ENCODE results near the gene SIL1.
A peak's percentile ranks its signal among the peaks of the same experiment; 100 is the strongest.
"Not testable (repeated sequence)": the region's sequence is repeated elsewhere in the genome, so short reads cannot be mapped to it uniquely, and the experiment has no call there.

Gene SIL1

DNA sequence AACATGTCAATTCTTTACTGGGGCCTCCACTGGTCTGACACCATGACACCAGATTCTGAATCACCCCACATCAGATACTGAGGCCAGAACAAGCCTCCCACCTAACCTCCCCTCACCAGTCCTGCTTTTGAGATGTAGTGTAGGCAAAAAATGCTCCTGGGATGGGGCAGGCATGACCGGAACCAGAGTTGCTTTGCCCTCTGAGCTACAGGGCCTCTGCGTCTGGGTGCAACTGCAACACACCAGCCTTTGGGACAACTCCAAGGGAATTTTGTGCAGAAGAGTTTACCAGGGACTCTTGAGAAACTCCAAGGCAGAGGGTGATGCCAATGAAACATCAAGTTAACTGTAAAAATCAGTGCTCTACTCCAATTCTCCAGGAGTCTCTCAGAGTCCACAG lies 79.4 kb downstream of the SIL1 start:
- DNase-seq: no peak
- Histone ChIP-seq H3K27me3 (ENCODE audit: insufficient read depth, low read depth, severe bottlenecking) (no peaks in the 10 kb centered on the region), H3K9me3 (ENCODE audit: severe bottlenecking) (no peaks in the 10 kb centered on the region), H3K36me3 (peaks cover 43% of the 10 kb centered on the region), H3K4me3 (ENCODE audit: low read depth, low read length) (no peak overlapping the region), H3K27ac (no peak overlapping the region)
- TF ChIP-seq, protein P1, sequence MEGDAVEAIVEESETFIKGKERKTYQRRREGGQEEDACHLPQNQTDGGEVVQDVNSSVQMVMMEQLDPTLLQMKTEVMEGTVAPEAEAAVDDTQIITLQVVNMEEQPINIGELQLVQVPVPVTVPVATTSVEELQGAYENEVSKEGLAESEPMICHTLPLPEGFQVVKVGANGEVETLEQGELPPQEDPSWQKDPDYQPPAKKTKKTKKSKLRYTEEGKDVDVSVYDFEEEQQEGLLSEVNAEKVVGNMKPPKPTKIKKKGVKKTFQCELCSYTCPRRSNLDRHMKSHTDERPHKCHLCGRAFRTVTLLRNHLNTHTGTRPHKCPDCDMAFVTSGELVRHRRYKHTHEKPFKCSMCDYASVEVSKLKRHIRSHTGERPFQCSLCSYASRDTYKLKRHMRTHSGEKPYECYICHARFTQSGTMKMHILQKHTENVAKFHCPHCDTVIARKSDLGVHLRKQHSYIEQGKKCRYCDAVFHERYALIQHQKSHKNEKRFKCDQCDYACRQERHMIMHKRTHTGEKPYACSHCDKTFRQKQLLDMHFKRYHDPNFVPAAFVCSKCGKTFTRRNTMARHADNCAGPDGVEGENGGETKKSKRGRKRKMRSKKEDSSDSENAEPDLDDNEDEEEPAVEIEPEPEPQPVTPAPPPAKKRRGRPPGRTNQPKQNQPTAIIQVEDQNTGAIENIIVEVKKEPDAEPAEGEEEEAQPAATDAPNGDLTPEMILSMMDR (IDR thresholded peaks at IDR 0.05; ENCODE audit: low read depth, low read length): no peak

DNA sequence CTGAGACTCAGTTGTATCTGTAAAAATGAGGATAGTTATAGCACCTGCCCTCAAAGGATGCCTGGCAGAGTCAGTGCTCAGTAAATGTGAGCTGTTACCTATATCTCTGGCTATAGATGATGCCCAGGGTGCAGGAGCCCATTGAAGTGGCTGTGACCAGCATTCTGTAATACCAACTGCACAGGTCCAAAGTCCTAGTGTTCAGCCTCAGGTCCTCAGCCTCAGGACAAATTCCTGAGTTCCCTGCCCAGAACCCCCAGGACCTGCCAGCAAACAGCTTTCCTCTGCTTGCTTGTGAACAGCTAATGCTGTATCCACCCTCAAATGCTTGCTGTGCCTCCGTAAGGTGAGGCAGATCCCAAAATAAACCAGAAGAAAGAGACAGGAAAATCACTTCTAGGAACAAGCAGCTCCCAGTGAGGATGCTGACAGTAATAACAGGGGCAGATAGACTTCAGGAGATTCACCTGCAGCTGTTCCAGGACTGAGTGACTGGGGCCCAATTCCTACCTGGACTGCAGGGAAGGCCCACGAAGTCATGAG lies 80.8 kb downstream of the SIL1 start:
- Histone ChIP-seq H3K9me3 (ENCODE audit: severe bottlenecking) (no peaks in the 10 kb centered on the region), H3K27me3 (ENCODE audit: insufficient read depth, low read depth, severe bottlenecking) (no peaks in the 10 kb centered on the region), H3K36me3 (peaks cover 42% of the 10 kb centered on the region), H3K4me3 (ENCODE audit: low read depth, low read length) (no peak overlapping the region), H3K27ac (no peak overlapping the region)
- TF ChIP-seq, protein P1 (IDR thresholded peaks at IDR 0.05; ENCODE audit: low read depth, low read length): no peak
- no peak for DNase-seq

DNA sequence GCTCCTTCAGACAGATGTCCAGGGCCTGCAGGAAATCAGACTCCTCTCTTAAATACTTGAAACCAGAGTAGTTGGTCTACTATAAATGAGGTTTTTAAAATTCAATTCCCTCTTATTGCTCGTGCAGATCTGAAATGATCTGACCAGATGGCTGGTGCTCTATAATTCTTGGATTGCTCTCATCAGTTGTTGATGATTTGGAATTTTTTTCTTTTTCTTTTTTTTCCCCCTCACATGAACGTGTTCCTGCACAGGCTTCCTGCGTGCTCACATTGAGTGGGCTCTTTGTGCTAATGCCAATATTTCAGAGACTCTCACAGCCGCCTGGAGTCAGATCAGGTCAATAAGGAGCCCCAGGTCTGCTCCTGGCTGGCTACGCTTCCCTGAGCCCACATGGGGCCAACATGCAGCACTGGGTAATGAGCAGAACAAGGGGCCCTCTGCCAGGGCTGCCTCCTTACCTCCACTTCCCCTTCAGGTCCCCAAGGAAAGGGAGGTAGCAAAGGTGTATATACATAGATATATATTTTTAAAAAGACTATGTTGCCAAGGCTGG lies 82.0 kb downstream of the SIL1 start:
- TF ChIP-seq, protein P1 (IDR thresholded peaks at IDR 0.05; ENCODE audit: low read depth, low read length): no peak
- H3K9me3 ChIP-seq (ENCODE audit: severe bottlenecking): no peaks in the 10 kb centered on the region
- DNase-seq: peak; percentile 37
- no peak overlapping the region for H3K4me3 ChIP-seq (ENCODE audit: low read depth, low read length)
- H3K27me3 ChIP-seq (ENCODE audit: insufficient read depth, low read depth, severe bottlenecking): no peaks in the 10 kb centered on the region
- peak overlapping the region; percentile 29 for H3K27ac ChIP-seq
- H3K36me3 ChIP-seq: peaks cover 38% of the 10 kb centered on the region

DNA sequence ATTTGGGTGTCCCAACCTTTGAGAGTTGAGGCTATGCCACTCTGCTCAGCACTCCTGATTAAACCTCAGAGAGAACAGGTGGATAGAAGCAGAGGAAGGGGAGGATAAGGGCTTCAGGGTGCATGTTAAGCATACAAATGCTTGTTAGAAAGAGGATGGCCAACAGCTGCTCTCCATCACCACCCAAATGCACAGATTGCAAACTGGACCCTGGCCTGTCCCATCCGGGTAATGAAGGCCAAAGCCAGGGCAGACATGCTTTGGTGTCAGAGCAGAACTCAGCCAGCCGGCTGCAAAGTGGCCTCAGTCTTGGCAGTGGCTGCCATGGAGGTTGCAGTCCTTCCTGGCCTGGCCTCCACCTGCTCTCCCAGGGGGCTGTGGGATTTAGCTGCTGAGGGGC lies 84.3 kb downstream of the SIL1 start:
- Histone ChIP-seq H3K27ac (no peak overlapping the region), H3K9me3 (ENCODE audit: severe bottlenecking) (no peaks in the 10 kb centered on the region), H3K36me3 (peaks cover 15% of the 10 kb centered on the region), H3K4me3 (ENCODE audit: low read depth, low read length) (no peak overlapping the region), H3K27me3 (ENCODE audit: insufficient read depth, low read depth, severe bottlenecking) (no peaks in the 10 kb centered on the region)
- TF ChIP-seq, protein P1 (IDR thresholded peaks at IDR 0.05; ENCODE audit: low read depth, low read length): no peak
- DNase-seq: no peak

DNA sequence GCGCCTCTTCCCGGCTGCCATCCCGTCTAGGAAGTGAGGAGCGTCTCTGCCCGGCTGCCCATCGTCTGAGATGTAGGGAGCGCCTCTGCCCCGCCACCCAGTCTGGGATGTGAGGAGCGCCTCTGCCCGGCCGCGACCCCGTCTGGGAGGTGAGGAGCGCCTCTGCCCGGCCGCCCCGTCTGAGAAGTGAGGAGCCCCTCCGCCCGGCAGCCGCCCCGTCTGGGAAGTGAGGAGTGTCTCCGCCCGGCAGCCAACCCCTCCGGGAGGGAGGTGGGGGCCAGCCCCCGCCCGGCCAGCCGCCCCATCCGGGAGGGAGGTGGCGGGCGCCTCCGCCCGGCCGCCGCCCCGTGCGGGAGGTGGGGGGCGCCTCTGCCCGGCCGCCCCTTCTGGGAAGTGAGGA lies 85.8 kb downstream of the SIL1 start:
- not testable (repeated sequence) for H3K9me3 ChIP-seq (ENCODE audit: severe bottlenecking); DNase-seq; H3K36me3 ChIP-seq; H3K4me3 ChIP-seq (ENCODE audit: low read depth, low read length); H3K27me3 ChIP-seq (ENCODE audit: insufficient read depth, low read depth, severe bottlenecking); H3K27ac ChIP-seq

DNA sequence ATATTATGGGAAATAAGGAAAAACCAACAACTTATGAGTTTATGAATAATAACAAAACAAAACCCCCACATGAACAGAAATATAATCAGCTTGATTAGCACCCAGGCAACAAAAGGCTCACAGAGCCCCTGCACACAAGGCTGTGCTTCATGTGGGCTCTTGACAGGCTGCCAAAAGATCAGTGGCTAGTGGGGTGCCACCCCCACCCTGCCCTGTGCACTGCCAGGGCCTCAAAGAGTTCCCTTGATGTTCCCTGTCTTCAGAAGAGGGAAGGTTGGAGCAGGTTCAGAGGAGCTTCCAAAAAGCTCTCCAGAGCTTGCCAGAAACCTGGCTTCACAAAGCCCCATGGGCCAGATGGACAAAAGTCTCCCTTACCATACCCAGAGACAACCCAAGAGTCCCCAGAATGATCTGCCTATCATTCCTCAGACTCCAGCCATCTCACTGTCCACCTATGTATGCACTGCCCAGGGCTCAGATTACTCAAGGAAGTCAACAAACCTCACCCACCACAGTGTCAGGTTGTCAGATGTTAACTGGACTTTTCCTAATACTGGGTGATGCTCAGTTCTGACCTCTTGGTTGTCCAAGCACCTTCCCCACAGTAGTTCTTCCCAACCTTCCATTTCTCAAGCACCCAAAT lies 87.5 kb downstream of the SIL1 start:
- Histone ChIP-seq H3K27ac (peak overlapping the region; percentile 2), H3K27me3 (ENCODE audit: insufficient read depth, low read depth, severe bottlenecking) (no peaks in the 10 kb centered on the region), H3K4me3 (ENCODE audit: low read depth, low read length) (no peak overlapping the region), H3K9me3 (ENCODE audit: severe bottlenecking) (no peaks in the 10 kb centered on the region), H3K36me3 (peaks cover 3% of the 10 kb centered on the region)
- DNase-seq: no peak
- TF ChIP-seq, protein P1 (IDR thresholded peaks at IDR 0.05; ENCODE audit: low read depth, low read length): no peak
